Inferior parietal cortex (tissue), 1 donor: ENCODE data around the gene PCIF1.
"Not testable (repeated sequence)": the region's sequence is repeated elsewhere in the genome, so short reads cannot be mapped to it uniquely, and the experiment has no call there.

Experiments used
- DNase-seq: peaks from one replicate; pipeline ENCODE4 v3.0.0-alpha.2; 2016; ENCODE audit errors: extremely low spot score

PCIF1 gene

DNA sequence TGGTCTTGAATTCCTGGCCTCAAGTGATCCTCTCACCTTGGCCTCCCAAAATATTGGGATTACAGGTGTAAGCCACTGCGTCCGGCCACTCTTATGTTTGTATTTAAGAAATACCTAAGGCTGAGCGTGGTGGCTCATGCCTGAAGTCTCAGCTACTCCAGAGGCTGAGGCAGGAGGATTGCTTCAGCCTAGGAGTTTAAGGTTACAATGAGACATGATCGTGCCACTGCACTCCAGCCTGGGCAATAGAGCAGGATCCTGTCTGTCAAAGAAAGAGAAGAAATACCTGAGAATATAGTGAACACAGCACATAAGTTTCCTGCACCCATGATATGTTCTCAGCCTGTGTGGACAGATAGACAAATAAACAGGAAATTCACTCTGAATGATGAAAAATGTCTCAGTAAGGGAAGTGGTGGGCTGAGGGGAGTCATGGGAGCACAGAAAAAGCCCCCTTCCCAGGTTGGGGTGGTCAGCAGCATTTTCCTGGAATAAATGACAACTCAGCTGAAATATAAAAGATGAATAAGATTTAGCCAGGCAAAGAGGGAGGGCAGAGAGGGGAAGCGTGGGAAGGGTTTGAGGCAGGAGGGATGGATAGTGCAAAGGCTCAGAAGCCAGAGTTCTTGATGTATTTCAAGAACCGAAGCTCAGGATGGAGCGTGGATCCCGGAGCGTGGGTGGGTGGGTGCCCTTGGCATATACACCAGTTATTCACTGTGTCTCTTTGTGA is 60.4 kb downstream of the PCIF1 start:
- no peak for DNase-seq

DNA sequence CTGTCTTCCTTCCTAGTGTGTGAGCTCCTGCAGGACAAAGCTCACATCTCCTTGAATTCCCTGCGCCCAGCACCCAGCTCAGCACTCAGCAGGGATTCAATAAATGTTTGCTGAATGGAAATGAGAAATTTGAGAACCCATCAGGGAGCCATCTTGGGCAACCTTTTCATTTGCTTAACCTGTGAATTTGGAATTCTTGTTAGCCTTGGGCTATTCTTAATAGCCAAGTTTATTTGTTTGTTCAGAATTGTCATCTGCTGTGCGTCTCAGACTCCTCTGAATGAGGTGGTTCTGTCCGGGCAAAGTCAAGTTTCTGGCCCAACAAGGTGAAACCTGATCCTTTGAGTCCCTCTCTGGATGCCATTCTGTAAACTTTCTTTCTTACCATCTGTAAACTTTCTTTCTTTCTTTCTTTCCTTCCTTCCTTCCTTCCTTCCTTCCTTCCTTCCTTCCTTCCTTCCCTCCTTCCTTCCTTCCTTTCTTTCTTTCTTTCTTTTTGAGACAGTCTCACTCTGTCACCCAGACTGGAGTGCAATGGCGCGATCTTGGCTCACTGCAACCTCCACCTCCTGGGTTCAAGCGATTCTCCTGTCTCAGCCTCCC is 61.1 kb downstream of the PCIF1 start:
- not testable (repeated sequence) for DNase-seq

DNA sequence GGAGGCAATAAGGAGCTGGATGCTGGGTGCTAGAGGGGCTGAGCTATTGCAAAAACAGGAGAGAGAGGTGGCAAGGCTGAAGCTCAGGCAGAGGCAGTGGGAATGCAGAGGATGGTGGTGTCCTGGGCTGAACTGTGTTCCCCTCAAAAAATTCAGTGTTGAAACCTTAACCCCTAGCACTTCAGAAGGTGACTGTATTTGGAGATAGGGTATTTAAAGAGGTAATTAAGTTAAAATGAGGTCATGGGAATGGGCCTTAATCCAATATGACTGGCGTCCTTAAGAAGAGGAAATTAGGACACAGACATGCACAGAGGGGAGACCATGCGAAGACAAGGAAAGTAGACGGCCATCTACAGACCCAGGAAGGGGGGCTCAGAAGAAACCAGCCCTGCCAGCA is 62.7 kb downstream of the PCIF1 start:
- DNase-seq = no peak
